Measurements from ENCODE around the gene GALNT2. TPM values are rescaled to one million over a fixed set of nuclear protein-coding genes. Genes with fewer than 3 reads are reported as not detected.
A peak's percentile ranks its signal among the peaks of the same experiment; 100 is the strongest.

Gene GALNT2
- total and polyA plus RNA-seq, 2 of the 13 experiments (the other 11 are each of a cell fraction or from before 2014, with no cell fraction given), result 39.3 to 39.6 TPM

GRCh38 chr1:230158415-230159291 is 91.6 kb downstream of the GALNT2 start (continued):
- peak; percentile 76; the same call in 1 of the 2 replicates for TF ChIP-seq ZNF292 (CRISPR knock-in tag; IDR thresholded peaks at IDR 0.05; ENCODE audit: borderline replicate concordance, low read depth)
- peak; percentile 92 for TF ChIP-seq NCOA2 (CRISPR knock-in tag; IDR thresholded peaks at IDR 0.05)
- no peak for TF ChIP-seq EED (CRISPR knock-in tag; IDR thresholded peaks at IDR 0.05)
- no peak for TF ChIP-seq MLLT10 (CRISPR knock-in tag; IDR thresholded peaks at IDR 0.05)
- TF ChIP-seq HNF4A (CRISPR knock-in tag; IDR thresholded peaks at IDR 0.05), result peak; percentile 98
- TF ChIP-seq ZNF776 (CRISPR knock-in tag; IDR thresholded peaks at IDR 0.05), result no peak
- no peak for TF ChIP-seq ZNF589 (CRISPR knock-in tag; conservative IDR thresholded peaks at IDR 0.05)
- no peak for TF ChIP-seq KLF9 (CRISPR knock-in tag; IDR thresholded peaks at IDR 0.05; ENCODE audit: low read depth)
- TF ChIP-seq ZGPAT (CRISPR knock-in tag; IDR thresholded peaks at IDR 0.05), result peak; percentile 88
- TF ChIP-seq ZNF703 (CRISPR knock-in tag; IDR thresholded peaks at IDR 0.05; ENCODE audit: borderline replicate concordance), result peak; percentile 14; the same call in 1 of the 2 replicates
- TF ChIP-seq USF2 (IDR thresholded peaks at IDR 0.05; ENCODE audit: low read depth, low read length), result no peak
- TF ChIP-seq USF2 (CRISPR knock-in tag; IDR thresholded peaks at IDR 0.05; ENCODE audit: borderline replicate concordance), result 0 out of 2 replicates have a peak, but pooled peaks have one; percentile 43
- no peak for TF ChIP-seq SCMH1 (CRISPR knock-in tag; IDR thresholded peaks at IDR 0.05; ENCODE audit: borderline replicate concordance)
- TF ChIP-seq ZNF644 (CRISPR knock-in tag; IDR thresholded peaks at IDR 0.05; ENCODE audit: low read depth), result peak; percentile 72; the same call in 1 of the 2 replicates
- TF ChIP-seq CREM (IDR thresholded peaks at IDR 0.05), result peak; percentile 93
- no peak for TF ChIP-seq CREM (CRISPR knock-in tag; IDR thresholded peaks at IDR 0.05)
- TF ChIP-seq ZNF280B (CRISPR knock-in tag; IDR thresholded peaks at IDR 0.05; ENCODE audit: borderline replicate concordance), result no peak
- TF ChIP-seq CREB3 (CRISPR knock-in tag; IDR thresholded peaks at IDR 0.05), result 0 out of 2 replicates have a peak, but pooled peaks have one; percentile 31
- TF ChIP-seq ZNF34 (CRISPR knock-in tag; IDR thresholded peaks at IDR 0.05; ENCODE audit: borderline replicate concordance), result 0 out of 2 replicates have a peak, but pooled peaks have one; percentile 38

Data from HepG2 (cell line).